Sigmoid colon (tissue), 4 donors: ENCODE measurements around the gene ASCL1.

Source experiments
- CTCF ChIP-seq, 4 experiments: fragments of 450-650 bp in 3 of 4; fragments of 200-600 bp in 1 of 4; IDR thresholded peaks; one replicate each; pipeline ENCODE4 v1.5.1; 2016 to 2019; ENCODE audit warnings: antibody characterized with exemption in 4 of 4, mild to moderate bottlenecking in 3 of 4, moderate library complexity in 2 of 4
- EP300 ChIP-seq, 4 donors: sonication (generic); formaldehyde crosslinking; IDR thresholded peaks; one replicate each; pipeline ENCODE4 v1.6.1; 2017; ENCODE audit warnings: antibody characterized with exemption in 4 of 4
- POLR2A ChIP-seq, 2 donors: fragments of 450-650 bp; IDR thresholded peaks; one replicate each; pipeline ENCODE4 v1.6.1; 2016; ENCODE audit warnings: antibody characterized with exemption in 2 of 2, mild to moderate bottlenecking in 2 of 2, moderate library complexity in 2 of 2
- POLR2AphosphoS5 ChIP-seq, 4 donors: sonication (generic); formaldehyde crosslinking; IDR thresholded peaks; one replicate each; pipeline ENCODE4 v1.6.1; 2017; ENCODE audit warnings: antibody characterized with exemption in 4 of 4

- TF ChIP-seq CTCF (IDR thresholded peaks at IDR 0.05) (no peak), POLR2AphosphoS5 (IDR thresholded peaks at IDR 0.05) (no peak), POLR2A (IDR thresholded peaks at IDR 0.05) (no peak), EP300 (IDR thresholded peaks at IDR 0.05) (no peak)
Measured at GRCh38 chr12:102970780-102971179, 13.3 kb downstream of the ASCL1 start.
